GM12878 (cell line): ENCODE data around the gene MDN1. TPM values are rescaled to one million over a fixed set of nuclear protein-coding genes. Genes with fewer than 3 reads are reported as not detected.
A peak's percentile ranks its signal among the peaks of the same experiment; 100 is the strongest.

ENCODE experiments used
- EGR1 ChIP-seq, 2 experiments: IDR thresholded peaks; 1 replicate in 1 of 2; 2 replicates in 1 of 2; pipeline ENCODE4 v1.6.1; 2011 to 2012; ENCODE audit warnings: low read depth in 2 of 2, low read length in 2 of 2, borderline replicate concordance in 1 of 2, mild to moderate bottlenecking in 1 of 2, moderate library complexity in 1 of 2
- EP300 ChIP-seq, 2 experiments: fragments of 150-350 bp in 1 of 2; IDR thresholded peaks; 2 replicates each; pipeline ENCODE4 v1.6.1; 2011 to 2012; ENCODE audit warnings: low read depth in 2 of 2, low read length in 2 of 2, borderline replicate concordance in 1 of 2, improper control_type of control experiment in 1 of 2, inconsistent platforms in 1 of 2; ENCODE audit not compliant: control insufficient read depth in 1 of 2
- HDAC6 ChIP-seq: fragments of 200-600 bp; sonication (generic); IDR thresholded peaks from one replicate; pipeline ENCODE4 v1.8.0; 2017; ENCODE audit warnings: antibody characterized with exemption; ENCODE audit not compliant: unreplicated experiment
- PAX8 ChIP-seq: fragments of 450-650 bp; IDR thresholded peaks from 2 replicates; pipeline ENCODE4 v1.6.1; 2017; ENCODE audit warnings: mild to moderate bottlenecking, moderate library complexity
- POLR2AphosphoS5 ChIP-seq: IDR thresholded peaks from 2 replicates; pipeline ENCODE4 v1.6.1; 2011; ENCODE audit warnings: mild to moderate bottlenecking, low read length, inconsistent platforms
- POU2F2 ChIP-seq: IDR thresholded peaks from 3 replicates; pipeline ENCODE4 v1.6.1; 2011; ENCODE audit warnings: low read depth, mild to moderate bottlenecking, low read length, borderline replicate concordance
- SIN3A ChIP-seq: IDR thresholded peaks from 2 replicates; pipeline ENCODE4 v1.6.1; 2012; ENCODE audit warnings: low read depth, low read length, improper control_type of control experiment
- STAT1 ChIP-seq: fragments of 450-650 bp; conservative IDR thresholded peaks from 2 replicates; pipeline ENCODE4 v1.6.1; 2014; ENCODE audit warnings: antibody characterized with exemption, mild to moderate bottlenecking
- SUPT20H ChIP-seq: IDR thresholded peaks from 2 replicates; pipeline ENCODE4 v1.6.1; 2011; ENCODE audit warnings: low read depth, mild to moderate bottlenecking, low read length, moderate library complexity, borderline replicate concordance; ENCODE audit not compliant: control insufficient read depth
- polyA plus RNA-seq, 11 experiments: library from polyadenylated mRNA; depleted of rRNA in 4 of 11; unstranded in 6 of 11; stranded (reverse) in 5 of 11; fragments of >200 nt; fragmentation: Nextera tagmentation in 4 of 11; fragmentation: Illumina TruSeq in 1 of 11; extraction: Ambion mirVana in 4 of 11; extraction: Trizol in 1 of 11; gene quantifications; 1 replicate in 1 of 11; 2 replicates in 10 of 11; pipeline versions ENCODE4 v1.2.1 to v1.2.3, GENCODE V29; 2011 to 2016; ENCODE audit warnings: inconsistent platforms in 2 of 11, missing spikeins in 2 of 11, low read depth in 1 of 11
- total RNA-seq, 4 experiments: library from RNA; depleted of rRNA in 3 of 4; stranded (reverse); fragments of >200 nt in 3 of 4; fragmentation: Illumina TruSeq in 1 of 4; extraction: Trizol in 1 of 4; gene quantifications; 2 replicates each; pipeline versions ENCODE4 v1.2.1 to v1.2.3, GENCODE V29; 2013 to 2021
- TF ChIP-seq, protein P1 (sequence below): fragments of 450-650 bp; IDR thresholded peaks from 2 replicates; pipeline ENCODE4 v1.6.1; 2014; ENCODE audit warnings: mild to moderate bottlenecking
- TF ChIP-seq, protein P2 (sequence below): fragments of 450-650 bp; IDR thresholded peaks from 2 replicates; pipeline ENCODE4 v1.6.1; 2018; ENCODE audit warnings: mild to moderate bottlenecking, low read depth, moderate library complexity; ENCODE audit not compliant: partially characterized antibody
- TF ChIP-seq, protein P3 (sequence below): IDR thresholded peaks from 2 replicates; pipeline ENCODE4 v1.6.1; 2012; ENCODE audit warnings: mild to moderate bottlenecking, low read depth, low read length
- TF ChIP-seq, protein P4 (sequence below): fragments of 450-650 bp; formaldehyde crosslinking; IDR thresholded peaks from 2 replicates; pipeline ENCODE4 v1.4.0; 2022; ENCODE audit warnings: mild to moderate bottlenecking, moderate library complexity

Gene MDN1
- total and polyA plus RNA-seq, 10 of the 15 experiments (the other 5 are each of a cell fraction or from before 2014, with no cell fraction given), result 14.3 to 50.1 (median 22.1) TPM

DNA sequence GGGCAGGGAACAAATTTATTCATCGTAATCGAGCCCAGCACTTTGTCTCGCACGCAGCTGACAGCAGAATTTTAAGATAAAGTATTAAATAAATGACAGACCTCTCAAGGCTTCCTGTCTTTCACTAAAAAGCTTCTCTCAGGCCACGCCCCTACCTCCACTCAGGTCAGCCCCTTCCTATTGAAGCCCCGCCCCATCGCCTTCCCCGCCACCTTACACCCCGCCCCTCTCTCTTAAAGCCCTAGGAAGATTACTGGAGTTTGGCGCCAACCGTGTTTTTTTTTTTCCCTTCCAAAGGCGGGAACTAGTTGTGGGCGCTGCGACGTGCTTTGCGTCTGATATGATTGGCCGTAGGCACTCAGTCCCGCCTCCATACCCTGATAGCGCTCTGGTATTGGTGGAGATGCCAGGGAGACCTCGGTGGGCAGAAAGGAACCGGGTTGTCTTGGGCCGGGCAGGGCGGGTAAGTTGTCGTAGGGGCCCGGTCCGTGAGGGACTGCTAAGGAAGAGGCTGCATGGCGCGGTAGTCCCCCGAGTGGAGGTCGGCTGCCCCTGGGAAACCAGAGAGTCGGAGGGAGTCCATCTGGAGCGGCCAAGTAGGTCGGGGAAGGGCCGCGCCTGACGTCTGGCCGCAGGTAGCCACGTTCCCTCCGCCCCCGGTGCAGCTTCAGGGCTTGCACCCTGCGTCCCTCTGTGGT, 10.0 kb upstream of the MDN1 start, which contains the start of gene CASP8AP2 (continued):
- TF ChIP-seq EGR1 (IDR thresholded peaks at IDR 0.05; ENCODE audit: borderline replicate concordance in 1 of 2, low read depth in 2 of 2, low read length in 2 of 2) (peak in 1 of 2 experiments; percentile 65; a peak in 1 of 3 replicates), POU2F2 (peak; percentile 48; the same call in 2 of the 3 replicates), POLR2AphosphoS5 (peak; percentile 73), HDAC6 (no peak), SUPT20H (no peak), PAX8 (no peak), SIN3A (peak; percentile 84; the same call in 1 of the 2 replicates), EP300 (IDR thresholded peaks at IDR 0.05; ENCODE audit: borderline replicate concordance in 1 of 2, control insufficient read depth in 1 of 2, low read depth in 2 of 2, low read length in 2 of 2) (no peak), STAT1 (no peak)
- TF ChIP-seq, protein P1, sequence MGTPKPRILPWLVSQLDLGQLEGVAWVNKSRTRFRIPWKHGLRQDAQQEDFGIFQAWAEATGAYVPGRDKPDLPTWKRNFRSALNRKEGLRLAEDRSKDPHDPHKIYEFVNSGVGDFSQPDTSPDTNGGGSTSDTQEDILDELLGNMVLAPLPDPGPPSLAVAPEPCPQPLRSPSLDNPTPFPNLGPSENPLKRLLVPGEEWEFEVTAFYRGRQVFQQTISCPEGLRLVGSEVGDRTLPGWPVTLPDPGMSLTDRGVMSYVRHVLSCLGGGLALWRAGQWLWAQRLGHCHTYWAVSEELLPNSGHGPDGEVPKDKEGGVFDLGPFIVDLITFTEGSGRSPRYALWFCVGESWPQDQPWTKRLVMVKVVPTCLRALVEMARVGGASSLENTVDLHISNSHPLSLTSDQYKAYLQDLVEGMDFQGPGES, result peak; percentile 72
- TF ChIP-seq, protein P2, sequence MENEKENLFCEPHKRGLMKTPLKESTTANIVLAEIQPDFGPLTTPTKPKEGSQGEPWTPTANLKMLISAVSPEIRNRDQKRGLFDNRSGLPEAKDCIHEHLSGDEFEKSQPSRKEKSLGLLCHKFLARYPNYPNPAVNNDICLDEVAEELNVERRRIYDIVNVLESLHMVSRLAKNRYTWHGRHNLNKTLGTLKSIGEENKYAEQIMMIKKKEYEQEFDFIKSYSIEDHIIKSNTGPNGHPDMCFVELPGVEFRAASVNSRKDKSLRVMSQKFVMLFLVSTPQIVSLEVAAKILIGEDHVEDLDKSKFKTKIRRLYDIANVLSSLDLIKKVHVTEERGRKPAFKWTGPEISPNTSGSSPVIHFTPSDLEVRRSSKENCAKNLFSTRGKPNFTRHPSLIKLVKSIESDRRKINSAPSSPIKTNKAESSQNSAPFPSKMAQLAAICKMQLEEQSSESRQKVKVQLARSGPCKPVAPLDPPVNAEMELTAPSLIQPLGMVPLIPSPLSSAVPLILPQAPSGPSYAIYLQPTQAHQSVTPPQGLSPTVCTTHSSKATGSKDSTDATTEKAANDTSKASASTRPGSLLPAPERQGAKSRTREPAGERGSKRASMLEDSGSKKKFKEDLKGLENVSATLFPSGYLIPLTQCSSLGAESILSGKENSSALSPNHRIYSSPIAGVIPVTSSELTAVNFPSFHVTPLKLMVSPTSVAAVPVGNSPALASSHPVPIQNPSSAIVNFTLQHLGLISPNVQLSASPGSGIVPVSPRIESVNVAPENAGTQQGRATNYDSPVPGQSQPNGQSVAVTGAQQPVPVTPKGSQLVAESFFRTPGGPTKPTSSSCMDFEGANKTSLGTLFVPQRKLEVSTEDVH, result peak; percentile 100
- TF ChIP-seq, protein P3, sequence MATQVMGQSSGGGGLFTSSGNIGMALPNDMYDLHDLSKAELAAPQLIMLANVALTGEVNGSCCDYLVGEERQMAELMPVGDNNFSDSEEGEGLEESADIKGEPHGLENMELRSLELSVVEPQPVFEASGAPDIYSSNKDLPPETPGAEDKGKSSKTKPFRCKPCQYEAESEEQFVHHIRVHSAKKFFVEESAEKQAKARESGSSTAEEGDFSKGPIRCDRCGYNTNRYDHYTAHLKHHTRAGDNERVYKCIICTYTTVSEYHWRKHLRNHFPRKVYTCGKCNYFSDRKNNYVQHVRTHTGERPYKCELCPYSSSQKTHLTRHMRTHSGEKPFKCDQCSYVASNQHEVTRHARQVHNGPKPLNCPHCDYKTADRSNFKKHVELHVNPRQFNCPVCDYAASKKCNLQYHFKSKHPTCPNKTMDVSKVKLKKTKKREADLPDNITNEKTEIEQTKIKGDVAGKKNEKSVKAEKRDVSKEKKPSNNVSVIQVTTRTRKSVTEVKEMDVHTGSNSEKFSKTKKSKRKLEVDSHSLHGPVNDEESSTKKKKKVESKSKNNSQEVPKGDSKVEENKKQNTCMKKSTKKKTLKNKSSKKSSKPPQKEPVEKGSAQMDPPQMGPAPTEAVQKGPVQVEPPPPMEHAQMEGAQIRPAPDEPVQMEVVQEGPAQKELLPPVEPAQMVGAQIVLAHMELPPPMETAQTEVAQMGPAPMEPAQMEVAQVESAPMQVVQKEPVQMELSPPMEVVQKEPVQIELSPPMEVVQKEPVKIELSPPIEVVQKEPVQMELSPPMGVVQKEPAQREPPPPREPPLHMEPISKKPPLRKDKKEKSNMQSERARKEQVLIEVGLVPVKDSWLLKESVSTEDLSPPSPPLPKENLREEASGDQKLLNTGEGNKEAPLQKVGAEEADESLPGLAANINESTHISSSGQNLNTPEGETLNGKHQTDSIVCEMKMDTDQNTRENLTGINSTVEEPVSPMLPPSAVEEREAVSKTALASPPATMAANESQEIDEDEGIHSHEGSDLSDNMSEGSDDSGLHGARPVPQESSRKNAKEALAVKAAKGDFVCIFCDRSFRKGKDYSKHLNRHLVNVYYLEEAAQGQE, result no peak
- TF ChIP-seq, protein P4, sequence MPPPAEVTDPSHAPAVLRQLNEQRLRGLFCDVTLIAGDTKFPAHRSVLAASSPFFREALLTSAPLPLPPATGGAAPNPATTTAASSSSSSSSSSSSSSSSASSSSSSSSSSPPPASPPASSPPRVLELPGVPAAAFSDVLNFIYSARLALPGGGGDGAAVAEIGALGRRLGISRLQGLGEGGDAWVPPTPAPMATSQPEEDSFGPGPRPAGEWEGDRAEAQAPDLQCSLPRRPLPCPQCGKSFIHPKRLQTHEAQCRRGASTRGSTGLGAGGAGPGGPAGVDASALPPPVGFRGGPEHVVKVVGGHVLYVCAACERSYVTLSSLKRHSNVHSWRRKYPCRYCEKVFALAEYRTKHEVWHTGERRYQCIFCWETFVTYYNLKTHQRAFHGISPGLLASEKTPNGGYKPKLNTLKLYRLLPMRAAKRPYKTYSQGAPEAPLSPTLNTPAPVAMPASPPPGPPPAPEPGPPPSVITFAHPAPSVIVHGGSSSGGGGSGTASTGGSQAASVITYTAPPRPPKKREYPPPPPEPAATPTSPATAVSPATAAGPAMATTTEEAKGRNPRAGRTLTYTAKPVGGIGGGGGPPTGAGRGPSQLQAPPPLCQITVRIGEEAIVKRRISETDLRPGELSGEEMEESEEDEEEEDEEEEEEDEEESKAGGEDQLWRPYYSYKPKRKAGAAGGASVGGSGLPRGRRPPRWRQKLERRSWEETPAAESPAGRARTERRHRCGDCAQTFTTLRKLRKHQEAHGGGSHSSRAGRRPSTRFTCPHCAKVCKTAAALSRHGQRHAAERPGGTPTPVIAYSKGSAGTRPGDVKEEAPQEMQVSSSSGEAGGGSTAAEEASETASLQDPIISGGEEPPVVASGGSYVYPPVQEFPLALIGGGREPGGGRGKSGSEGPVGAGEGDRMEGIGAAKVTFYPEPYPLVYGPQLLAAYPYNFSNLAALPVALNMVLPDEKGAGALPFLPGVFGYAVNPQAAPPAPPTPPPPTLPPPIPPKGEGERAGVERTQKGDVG (CRISPR knock-in tag), result no peak
